ENCODE measurements around the gene SCGB1C1. TPM values are rescaled to one million over a fixed set of nuclear protein-coding genes. Genes with fewer than 3 reads are reported as not detected.
A peak's percentile ranks its signal among the peaks of the same experiment; 100 is the strongest.

SCGB1C1 gene
- total and polyA plus RNA-seq, 10 of the 15 experiments (the other 5 are each of a cell fraction or from before 2014, with no cell fraction given) = not detected

DNA sequence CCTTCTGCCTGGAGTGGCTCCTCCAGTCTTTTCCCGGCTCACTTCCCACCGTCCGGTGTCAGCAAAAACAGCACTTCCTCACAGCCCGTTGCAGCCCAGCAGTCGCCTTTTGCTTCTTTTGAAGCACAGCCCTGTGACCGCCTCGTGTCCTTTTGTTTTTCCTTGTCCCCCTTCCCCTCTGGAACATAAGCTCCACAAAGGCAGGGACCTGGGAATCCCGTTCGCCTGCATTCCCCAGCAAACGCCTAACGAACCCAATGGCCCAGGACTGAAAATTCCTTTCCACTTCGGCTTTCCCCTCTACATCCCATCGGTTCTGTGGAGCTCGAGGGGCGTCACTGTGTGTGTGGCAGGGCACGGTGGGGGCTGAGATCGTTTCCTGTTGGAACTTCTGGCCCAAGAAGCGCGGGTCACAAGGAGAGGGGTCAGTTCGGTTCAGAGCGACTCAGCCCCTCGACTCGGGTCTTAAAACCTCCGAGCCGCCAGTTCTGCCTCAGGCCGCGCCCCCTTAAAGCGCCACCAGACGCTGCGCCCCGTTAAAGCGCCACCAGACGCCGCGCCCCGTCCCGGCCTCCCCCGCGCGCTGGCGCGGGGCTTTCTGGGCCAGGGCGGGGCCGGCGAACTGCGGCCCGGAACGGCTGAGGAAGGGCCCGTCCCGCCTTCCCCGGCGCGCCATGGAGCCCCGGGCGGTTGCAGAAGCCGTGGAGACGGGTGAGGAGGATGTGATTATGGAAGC, 15.5 kb downstream of the SCGB1C1 start:
- peak; percentile 54 for FAIRE-seq
- peaks cover 11% of the 10 kb centered on the region for H4K20me1 ChIP-seq (ENCODE audit: control insufficient read depth, insufficient read depth)
- in situ Hi-C loops (cut with MboI) = loop anchor here (5.0 to 10.0 kb wide), 2 partner anchors 156 to 299 kb away; partner anchors contain the start of genes B4GALNT4 and RNH1
- TF ChIP-seq, protein P1, sequence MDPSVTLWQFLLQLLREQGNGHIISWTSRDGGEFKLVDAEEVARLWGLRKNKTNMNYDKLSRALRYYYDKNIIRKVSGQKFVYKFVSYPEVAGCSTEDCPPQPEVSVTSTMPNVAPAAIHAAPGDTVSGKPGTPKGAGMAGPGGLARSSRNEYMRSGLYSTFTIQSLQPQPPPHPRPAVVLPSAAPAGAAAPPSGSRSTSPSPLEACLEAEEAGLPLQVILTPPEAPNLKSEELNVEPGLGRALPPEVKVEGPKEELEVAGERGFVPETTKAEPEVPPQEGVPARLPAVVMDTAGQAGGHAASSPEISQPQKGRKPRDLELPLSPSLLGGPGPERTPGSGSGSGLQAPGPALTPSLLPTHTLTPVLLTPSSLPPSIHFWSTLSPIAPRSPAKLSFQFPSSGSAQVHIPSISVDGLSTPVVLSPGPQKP (IDR thresholded peaks at IDR 0.05; ENCODE audit: low read depth, low read length) = no peak
- TF ChIP-seq HDAC6 (IDR thresholded peaks at IDR 0.05; ENCODE audit: unreplicated experiment) = no peak
- peak; percentile 77 for TF ChIP-seq POLR2A (IDR thresholded peaks at IDR 0.05; ENCODE audit: low read depth, low read length)
- TF ChIP-seq KDM1A (IDR thresholded peaks at IDR 0.05; ENCODE audit: borderline replicate concordance) = no peak
- peak; percentile 19 for TF ChIP-seq SIX5 (IDR thresholded peaks at IDR 0.05; ENCODE audit: low read depth, low read length, severe bottlenecking)
- TF ChIP-seq FOXM1 (IDR thresholded peaks at IDR 0.05; ENCODE audit: low read depth, low read length) = no peak
- peak; percentile 15; the same call in 1 of the 2 replicates for TF ChIP-seq DPF2 (IDR thresholded peaks at IDR 0.05)
- no peak for TF ChIP-seq ZNF217 (IDR thresholded peaks at IDR 0.05)
- TF ChIP-seq KLF5 (IDR thresholded peaks at IDR 0.05; ENCODE audit: partially characterized antibody) = no peak
- TF ChIP-seq MTA3 (IDR thresholded peaks at IDR 0.05; ENCODE audit: borderline replicate concordance, low read length) = no peak
- TF ChIP-seq RELA (IDR thresholded peaks at IDR 0.05; ENCODE audit: borderline replicate concordance, partially characterized antibody) = peak; percentile 43
- TF ChIP-seq SIN3A (IDR thresholded peaks at IDR 0.05; ENCODE audit: low read depth, low read length) = no peak
- no peak for TF ChIP-seq NBN (IDR thresholded peaks at IDR 0.05)
- no peak for TF ChIP-seq RAD51 (IDR thresholded peaks at IDR 0.05)
- no peak for TF ChIP-seq SUPT20H (IDR thresholded peaks at IDR 0.05; ENCODE audit: borderline replicate concordance, control insufficient read depth, low read depth, low read length)
- no peak for TF ChIP-seq EED (IDR thresholded peaks at IDR 0.05; ENCODE audit: low read depth)
- TF ChIP-seq MYB (IDR thresholded peaks at IDR 0.05; ENCODE audit: borderline replicate concordance, low read depth, low read length) = no peak
- no peak for TF ChIP-seq ETV6 (conservative IDR thresholded peaks at IDR 0.05 in 1 of 2, IDR thresholded peaks at IDR 0.05 in 1 of 2; ENCODE audit: borderline replicate concordance in 1 of 2, low read depth in 1 of 2)
- TF ChIP-seq, protein P2, sequence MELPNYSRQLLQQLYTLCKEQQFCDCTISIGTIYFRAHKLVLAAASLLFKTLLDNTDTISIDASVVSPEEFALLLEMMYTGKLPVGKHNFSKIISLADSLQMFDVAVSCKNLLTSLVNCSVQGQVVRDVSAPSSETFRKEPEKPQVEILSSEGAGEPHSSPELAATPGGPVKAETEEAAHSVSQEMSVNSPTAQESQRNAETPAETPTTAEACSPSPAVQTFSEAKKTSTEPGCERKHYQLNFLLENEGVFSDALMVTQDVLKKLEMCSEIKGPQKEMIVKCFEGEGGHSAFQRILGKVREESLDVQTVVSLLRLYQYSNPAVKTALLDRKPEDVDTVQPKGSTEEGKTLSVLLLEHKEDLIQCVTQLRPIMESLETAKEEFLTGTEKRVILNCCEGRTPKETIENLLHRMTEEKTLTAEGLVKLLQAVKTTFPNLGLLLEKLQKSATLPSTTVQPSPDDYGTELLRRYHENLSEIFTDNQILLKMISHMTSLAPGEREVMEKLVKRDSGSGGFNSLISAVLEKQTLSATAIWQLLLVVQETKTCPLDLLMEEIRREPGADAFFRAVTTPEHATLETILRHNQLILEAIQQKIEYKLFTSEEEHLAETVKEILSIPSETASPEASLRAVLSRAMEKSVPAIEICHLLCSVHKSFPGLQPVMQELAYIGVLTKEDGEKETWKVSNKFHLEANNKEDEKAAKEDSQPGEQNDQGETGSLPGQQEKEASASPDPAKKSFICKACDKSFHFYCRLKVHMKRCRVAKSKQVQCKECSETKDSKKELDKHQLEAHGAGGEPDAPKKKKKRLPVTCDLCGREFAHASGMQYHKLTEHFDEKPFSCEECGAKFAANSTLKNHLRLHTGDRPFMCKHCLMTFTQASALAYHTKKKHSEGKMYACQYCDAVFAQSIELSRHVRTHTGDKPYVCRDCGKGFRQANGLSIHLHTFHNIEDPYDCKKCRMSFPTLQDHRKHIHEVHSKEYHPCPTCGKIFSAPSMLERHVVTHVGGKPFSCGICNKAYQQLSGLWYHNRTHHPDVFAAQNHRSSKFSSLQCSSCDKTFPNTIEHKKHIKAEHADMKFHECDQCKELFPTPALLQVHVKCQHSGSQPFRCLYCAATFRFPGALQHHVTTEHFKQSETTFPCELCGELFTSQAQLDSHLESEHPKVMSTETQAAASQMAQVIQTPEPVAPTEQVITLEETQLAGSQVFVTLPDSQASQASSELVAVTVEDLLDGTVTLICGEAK (IDR thresholded peaks at IDR 0.05; ENCODE audit: borderline replicate concordance) = no peak; the same call in 1 of the 2 replicates

More for the DNA sequence above, 15.5 kb downstream of the SCGB1C1 start:
- Histone ChIP-seq H3K27ac (ENCODE audit: control insufficient read depth, insufficient read depth) (peak overlapping the region; percentile 97), H3K27me3 (replicated peaks in 1 of 2; ENCODE audit: control insufficient read depth in 2 of 2, insufficient read depth in 2 of 2, low read length in 1 of 2) (no peaks in the 10 kb centered on the region), H3K36me3 (ENCODE audit: control insufficient read depth in 2 of 2, insufficient read depth in 2 of 2, low read length in 1 of 2) (peaks cover 21 to 45% of the 10 kb centered on the region in 2 experiments), H3K79me2 (ENCODE audit: control insufficient read depth, insufficient read depth, low read length) (peaks cover 57% of the 10 kb centered on the region), H3K4me1 (ENCODE audit: control insufficient read depth, insufficient read depth, low read length) (peaks cover 27% of the 10 kb centered on the region), H2AFZ (ENCODE audit: control insufficient read depth, low read depth, low read length) (peak overlapping the region; percentile 37), H3K4me2 (ENCODE audit: control insufficient read depth, insufficient read depth) (peak overlapping the region; percentile 52), H3K4me3 (peak overlapping the region; percentile 76), H3K9ac (ENCODE audit: control insufficient read depth, insufficient read depth, low read length) (peak overlapping the region; percentile 98), H3K9me3 (replicated peaks; ENCODE audit: control insufficient read depth, insufficient read depth, low read length) (no peaks in the 10 kb centered on the region)
- ATAC-seq = peak; percentile 85
- no TSS peak for BruUV-seq (replicated peaks)
- RAD21 ChIA-PET (ENCODE audit: unreplicated experiment) = interaction anchor here (2.5 kb wide), 1 partner anchor 60 kb away, joined by 9 read pairs; no protein-coding TSS in a partner anchor
- POLR2A ChIA-PET = interaction anchor here (1.0 to 2.5 kb wide), 9 partner anchors 16 to 240 kb away, joined by 3 to 27 read pairs (median 4); partner anchors contain the start of genes ANO9, PSMD13 and SIRT3
- WGBS (ENCODE audit: insufficient coverage, insufficient replicate concordance, low lambda C conversion rate, missing lambda C conversion rate) = under 1% methylated on average over 57 of the region's 57 CpGs
- CTCF ChIA-PET = interaction anchor here (1.1 to 2.5 kb wide), 3 partner anchors 8 to 50 kb away, joined by 4 to 8 read pairs (median 4); no protein-coding TSS in a partner anchor
- intact Hi-C loops (cut with micrococcal nuclease; ENCODE audit: unreplicated experiment) = loop anchor here (5.0 to 10.0 kb wide), 3 partner anchors 99 to 236 kb away; partner anchors contain the start of genes ANO9 and IFITM2
- no peak for DNase-seq (ENCODE audit: low read depth, low spot score)
- SMC1A ChIA-PET (ENCODE audit: uncharacterized antibody, unreplicated experiment) = interaction anchor here (0.6 to 2.6 kb wide), 3 partner anchors 29 to 309 kb away, joined by 3 to 12 read pairs (median 8); partner anchors contain the start of gene PSMD13
